ENCODE measurements around the gene CYFIP1. TPM values are rescaled to one million over a fixed set of nuclear protein-coding genes. Genes with fewer than 3 reads are reported as not detected.
A peak's percentile ranks its signal among the peaks of the same experiment; 100 is the strongest.

CYFIP1 gene
- total RNA-seq, 2 donors from 2014 or later = 21.1 to 32.7 TPM

DNA sequence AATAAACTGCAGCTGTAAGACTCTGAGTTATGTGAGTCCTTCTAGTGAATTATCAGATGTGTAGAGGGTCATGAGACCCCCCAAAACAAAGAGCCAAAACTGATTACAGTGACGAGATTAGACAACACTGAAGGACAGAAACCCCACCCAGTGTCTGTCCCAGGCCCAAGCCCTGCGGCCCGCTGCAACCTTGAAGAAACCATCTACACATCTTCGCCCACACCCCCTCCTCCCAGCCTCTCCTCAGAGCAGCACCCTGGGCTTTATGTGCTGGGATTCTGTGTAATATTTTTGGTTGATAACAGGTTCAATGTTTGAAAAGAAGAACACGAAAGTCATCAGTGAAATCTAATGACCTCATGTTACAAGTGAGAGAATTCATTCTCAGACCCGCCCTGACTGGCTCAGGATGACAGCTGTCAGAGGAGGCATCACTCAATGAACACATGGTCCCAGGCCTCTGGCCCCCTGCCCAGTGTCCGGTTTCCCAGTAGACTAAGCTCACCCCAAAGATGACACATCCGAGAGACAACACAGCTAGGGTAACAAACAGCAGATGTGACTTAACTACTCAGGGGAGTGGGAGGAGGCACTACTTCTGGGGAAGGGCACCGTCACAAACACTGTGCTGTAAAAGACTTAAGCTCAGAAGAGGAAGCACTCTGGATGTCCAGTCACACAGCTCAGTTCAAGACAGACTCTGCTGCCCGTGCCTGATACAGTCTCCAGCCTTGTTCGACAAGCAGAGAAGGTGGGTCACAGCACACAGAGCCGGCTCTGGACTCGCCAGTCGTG, 92.8 kb downstream of the CYFIP1 start:
- Histone ChIP-seq H3K4me1 (no peaks in the 10 kb centered on the region), H3K27me3 (no peaks in the 10 kb centered on the region), H3K27ac (no peak overlapping the region), H3K36me3 (peaks cover 23% of the 10 kb centered on the region), H3K9me3 (no peaks in the 10 kb centered on the region), H3K4me3 (no peak overlapping the region)
- DNase-seq (ENCODE audit: low spot score) = peak; percentile 65
- TF ChIP-seq, protein P1, sequence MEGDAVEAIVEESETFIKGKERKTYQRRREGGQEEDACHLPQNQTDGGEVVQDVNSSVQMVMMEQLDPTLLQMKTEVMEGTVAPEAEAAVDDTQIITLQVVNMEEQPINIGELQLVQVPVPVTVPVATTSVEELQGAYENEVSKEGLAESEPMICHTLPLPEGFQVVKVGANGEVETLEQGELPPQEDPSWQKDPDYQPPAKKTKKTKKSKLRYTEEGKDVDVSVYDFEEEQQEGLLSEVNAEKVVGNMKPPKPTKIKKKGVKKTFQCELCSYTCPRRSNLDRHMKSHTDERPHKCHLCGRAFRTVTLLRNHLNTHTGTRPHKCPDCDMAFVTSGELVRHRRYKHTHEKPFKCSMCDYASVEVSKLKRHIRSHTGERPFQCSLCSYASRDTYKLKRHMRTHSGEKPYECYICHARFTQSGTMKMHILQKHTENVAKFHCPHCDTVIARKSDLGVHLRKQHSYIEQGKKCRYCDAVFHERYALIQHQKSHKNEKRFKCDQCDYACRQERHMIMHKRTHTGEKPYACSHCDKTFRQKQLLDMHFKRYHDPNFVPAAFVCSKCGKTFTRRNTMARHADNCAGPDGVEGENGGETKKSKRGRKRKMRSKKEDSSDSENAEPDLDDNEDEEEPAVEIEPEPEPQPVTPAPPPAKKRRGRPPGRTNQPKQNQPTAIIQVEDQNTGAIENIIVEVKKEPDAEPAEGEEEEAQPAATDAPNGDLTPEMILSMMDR (IDR thresholded peaks at IDR 0.05) = no peak

DNA sequence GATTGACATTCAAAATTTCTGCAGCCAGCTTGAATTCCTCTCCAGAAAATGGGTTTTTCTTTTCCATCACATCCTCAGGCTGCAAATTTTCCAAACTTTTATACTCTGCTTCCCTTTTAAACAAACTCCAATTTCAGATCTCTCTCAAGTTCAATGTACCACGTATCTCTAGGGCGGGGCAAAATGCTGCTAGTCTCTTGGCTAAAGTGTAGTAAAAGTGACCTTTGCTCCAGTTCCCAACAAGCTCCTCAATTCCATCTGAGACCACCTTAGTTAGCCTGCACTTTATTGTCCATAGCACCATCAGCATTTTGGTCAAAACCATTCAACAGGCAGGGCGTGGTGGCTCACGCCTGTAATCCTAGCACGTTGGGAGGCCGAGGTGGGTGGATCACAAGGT, 95.0 kb downstream of the CYFIP1 start:
- Histone ChIP-seq H3K36me3 (peaks cover 33% of the 10 kb centered on the region), H3K4me1 (no peaks in the 10 kb centered on the region), H3K4me3 (no peak overlapping the region), H3K27ac (no peak overlapping the region), H3K9me3 (no peaks in the 10 kb centered on the region), H3K27me3 (no peaks in the 10 kb centered on the region)
- DNase-seq (ENCODE audit: low spot score) = no peak
- TF ChIP-seq, protein P1 (IDR thresholded peaks at IDR 0.05) = no peak

DNA sequence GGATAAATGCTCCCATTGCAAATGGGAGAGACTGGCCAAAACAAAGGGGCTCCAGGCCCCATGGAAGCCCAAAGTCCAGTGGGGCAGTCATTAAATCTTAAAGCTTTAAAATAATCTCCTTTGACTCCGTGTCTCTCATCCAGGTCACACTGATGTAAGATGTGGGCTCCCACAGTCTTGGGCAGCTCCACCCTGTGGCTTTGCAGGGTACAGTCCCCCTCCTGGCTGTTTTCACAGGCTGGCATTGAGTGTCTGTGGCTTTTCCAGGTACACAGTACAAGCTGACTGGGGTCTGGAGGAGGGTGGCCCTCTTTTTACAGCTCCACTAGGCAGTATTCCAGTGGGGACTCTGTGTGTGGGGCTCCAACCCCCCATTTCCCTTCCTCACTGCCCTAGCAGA, 95.8 kb downstream of the CYFIP1 start:
- H3K36me3 ChIP-seq = peaks cover 36% of the 10 kb centered on the region
- DNase-seq (ENCODE audit: low spot score) = no peak
- no peak overlapping the region for H3K4me3 ChIP-seq
- no peaks in the 10 kb centered on the region for H3K27me3 ChIP-seq
- H3K27ac ChIP-seq = no peak overlapping the region
- no peaks in the 10 kb centered on the region for H3K4me1 ChIP-seq
- no peaks in the 10 kb centered on the region for H3K9me3 ChIP-seq
- TF ChIP-seq, protein P1 (IDR thresholded peaks at IDR 0.05) = no peak

DNA sequence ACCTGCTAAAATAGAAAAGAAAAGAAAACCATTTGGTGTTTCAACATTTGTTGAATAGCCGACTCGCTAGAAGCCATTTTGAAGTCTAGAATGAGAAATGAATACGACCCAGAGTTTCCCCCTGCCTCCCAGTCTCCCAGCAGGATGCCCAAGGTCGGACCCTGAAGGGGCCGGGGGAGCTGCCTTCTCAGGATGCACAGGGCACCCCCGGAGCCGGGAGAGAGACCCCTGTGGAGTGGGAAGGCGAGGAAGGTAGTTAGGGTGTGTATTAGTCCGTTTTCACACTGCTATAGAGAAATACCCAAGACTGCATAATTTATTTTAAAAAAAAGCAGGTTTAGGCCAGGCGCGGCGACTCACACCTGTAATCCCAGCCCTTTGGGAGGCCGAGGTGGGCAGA, 97.0 kb downstream of the CYFIP1 start:
- Histone ChIP-seq H3K36me3 (peaks cover 36% of the 10 kb centered on the region), H3K27ac (no peak overlapping the region), H3K27me3 (no peaks in the 10 kb centered on the region), H3K9me3 (no peaks in the 10 kb centered on the region), H3K4me3 (no peak overlapping the region), H3K4me1 (no peaks in the 10 kb centered on the region)
- TF ChIP-seq, protein P1 (IDR thresholded peaks at IDR 0.05) = no peak
- no peak for DNase-seq (ENCODE audit: low spot score)

DNA sequence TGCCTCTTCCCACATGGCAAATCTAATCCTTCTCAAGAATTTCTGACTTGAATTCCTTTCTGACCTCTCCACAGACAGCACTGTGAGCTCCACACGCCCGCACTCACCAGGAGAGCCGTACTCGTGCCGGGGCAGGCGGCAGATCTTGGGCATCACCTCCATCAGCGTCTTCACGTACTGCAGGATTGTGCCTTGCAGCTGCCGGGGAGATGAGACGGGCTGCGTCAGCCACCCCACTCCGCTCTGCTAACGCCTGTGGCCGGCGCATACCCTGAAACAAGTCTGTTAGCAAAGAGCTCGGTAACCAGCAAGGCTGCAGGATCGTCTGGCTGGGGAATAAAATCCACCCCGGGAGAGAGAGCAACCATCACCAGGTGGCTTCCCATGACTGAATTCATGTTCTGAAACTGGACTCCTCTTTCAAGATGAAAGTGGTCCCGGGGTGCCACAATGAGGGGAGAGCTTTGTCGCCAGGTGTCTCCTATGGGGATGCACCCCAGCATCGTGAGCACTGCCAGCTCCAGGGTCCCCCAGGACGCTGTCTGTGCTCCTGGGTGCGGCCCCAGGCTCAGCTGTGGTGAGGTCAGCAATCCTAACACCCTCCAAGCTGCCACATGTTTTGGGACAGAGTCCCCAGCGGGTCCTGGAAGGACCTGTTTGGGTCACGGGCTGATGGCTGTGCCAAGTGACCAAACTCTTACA, 98.3 kb downstream of the CYFIP1 start:
- Histone ChIP-seq H3K27me3 (no peaks in the 10 kb centered on the region), H3K27ac (no peak overlapping the region), H3K4me3 (no peak overlapping the region), H3K9me3 (no peaks in the 10 kb centered on the region), H3K36me3 (peaks cover 47% of the 10 kb centered on the region), H3K4me1 (no peaks in the 10 kb centered on the region)
- no peak for DNase-seq (ENCODE audit: low spot score)
- TF ChIP-seq, protein P1 (IDR thresholded peaks at IDR 0.05) = no peak

Measured in right atrium auricular region (tissue), 2 donors.